Kidney capillary endothelial cell (primary cell): ENCODE results near the gene HTD2.
A peak's percentile ranks its signal among the peaks of the same experiment; 100 is the strongest.
"Not testable (repeated sequence)": the region's sequence is repeated elsewhere in the genome, so short reads cannot be mapped to it uniquely, and the experiment has no call there.

ENCODE experiments used
- DNase-seq: peaks from one replicate; pipeline ENCODE4 v3.0.0-alpha.2; 2018; ENCODE audit warnings: low spot score

HTD2 gene

GRCh38 chr3:58305882-58306711 is at the start of gene HTD2, which contains the start of gene RPP14:
Gene HTD2, plus strand, starts transcription at chr3:58306520. Its CDS starts 11,094 bp downstream, at chr3:58317614.
Gene RPP14, plus strand, starts transcription at chr3:58306245. Its CDS starts 4,085 bp downstream, at chr3:58310330.
- peak; percentile 92 for DNase-seq

- DNase-seq = no peak
These were observed 47.8 kb upstream of the HTD2 start for GRCh38 chr3:58258392-58259055.

- DNase-seq = peak; percentile 74
These were observed 46.0 kb upstream of the HTD2 start for GRCh38 chr3:58260261-58260731.

GRCh38 chr3:58260733-58261132 is 45.6 kb upstream of the HTD2 start:
- DNase-seq = no peak

GRCh38 chr3:58261954-58262666 is 44.2 kb upstream of the HTD2 start:
- no peak for DNase-seq

GRCh38 chr3:58266577-58266976 is 39.7 kb upstream of the HTD2 start:
- DNase-seq = no peak

- not testable (repeated sequence) for DNase-seq
These were observed 38.8 kb upstream of the HTD2 start for GRCh38 chr3:58267543-58267942.

- no peak for DNase-seq
These were observed 37.0 kb upstream of the HTD2 start for GRCh38 chr3:58269356-58269755.

GRCh38 chr3:58270485-58270884 is 35.8 kb upstream of the HTD2 start:
- DNase-seq = no peak

GRCh38 chr3:58271901-58272501 is 34.3 kb upstream of the HTD2 start:
- DNase-seq = peak; percentile 92

- DNase-seq = no peak
These were observed 33.4 kb upstream of the HTD2 start for GRCh38 chr3:58272891-58273290.

- DNase-seq = not testable (repeated sequence)
These were observed 33.0 kb upstream of the HTD2 start for GRCh38 chr3:58273362-58273761.

- DNase-seq = no peak
These were observed 32.2 kb upstream of the HTD2 start for GRCh38 chr3:58274027-58274614.

- DNase-seq = no peak
These were observed 25.3 kb upstream of the HTD2 start for GRCh38 chr3:58281069-58281468.

GRCh38 chr3:58285334-58285733 is 21.0 kb upstream of the HTD2 start:
- DNase-seq = no peak

GRCh38 chr3:58287354-58287753 is 19.0 kb upstream of the HTD2 start:
- DNase-seq = no peak

- DNase-seq = no peak
These were observed 18.1 kb upstream of the HTD2 start for GRCh38 chr3:58288011-58288728.

- DNase-seq = not testable (repeated sequence)
These were observed 17.2 kb upstream of the HTD2 start for GRCh38 chr3:58288964-58289613.

GRCh38 chr3:58290446-58290845 is 15.9 kb upstream of the HTD2 start:
- not testable (repeated sequence) for DNase-seq

GRCh38 chr3:58291671-58292338 is 14.5 kb upstream of the HTD2 start:
- DNase-seq = no peak
